Sigmoid colon (tissue), 4 donors: Measurements from ENCODE around the gene NOVA1.

ENCODE experiments used
- EP300 ChIP-seq, 4 donors: sonication (generic); formaldehyde crosslinking; IDR thresholded peaks; one replicate each; pipeline ENCODE4 v1.6.1; 2017; ENCODE audit warnings: antibody characterized with exemption in 4 of 4
- POLR2A ChIP-seq, 2 donors: fragments of 450-650 bp; IDR thresholded peaks; one replicate each; pipeline ENCODE4 v1.6.1; 2016; ENCODE audit warnings: antibody characterized with exemption in 2 of 2, mild to moderate bottlenecking in 2 of 2, moderate library complexity in 2 of 2
- TF ChIP-seq, protein P1 (sequence below), 4 experiments: fragments of 450-650 bp in 3 of 4; fragments of 200-600 bp in 1 of 4; IDR thresholded peaks; one replicate each; pipeline ENCODE4 v1.5.1; 2016 to 2019; ENCODE audit warnings: antibody characterized with exemption in 4 of 4, mild to moderate bottlenecking in 3 of 4, moderate library complexity in 2 of 4

DNA sequence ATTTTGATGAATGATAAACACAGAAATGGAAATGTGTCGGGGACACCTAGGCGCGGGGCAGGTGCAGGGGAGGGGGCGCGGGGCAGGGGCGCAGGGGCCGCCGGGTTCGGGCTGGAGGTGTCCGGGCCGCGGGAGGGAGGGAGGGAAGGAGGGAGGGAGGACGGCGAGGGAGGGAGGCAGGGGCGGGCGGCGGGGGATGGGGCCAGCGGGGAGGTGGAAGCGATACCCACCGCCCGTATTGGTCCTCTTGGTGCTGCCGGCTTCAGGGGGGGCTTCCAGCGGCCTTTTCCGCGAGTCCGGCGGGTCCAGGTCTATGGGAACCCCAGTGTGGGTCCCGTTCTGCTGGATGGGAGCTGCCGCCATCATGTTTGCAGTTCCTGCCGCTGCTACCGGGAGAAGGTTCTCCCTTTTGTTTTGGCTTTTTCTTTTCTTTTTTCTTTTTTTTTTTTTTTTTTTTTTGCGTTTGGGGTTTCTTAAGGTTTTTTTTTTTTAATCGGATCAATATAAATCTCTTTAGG, 703 bp downstream of the NOVA1 start:
- TF ChIP-seq, protein P1, sequence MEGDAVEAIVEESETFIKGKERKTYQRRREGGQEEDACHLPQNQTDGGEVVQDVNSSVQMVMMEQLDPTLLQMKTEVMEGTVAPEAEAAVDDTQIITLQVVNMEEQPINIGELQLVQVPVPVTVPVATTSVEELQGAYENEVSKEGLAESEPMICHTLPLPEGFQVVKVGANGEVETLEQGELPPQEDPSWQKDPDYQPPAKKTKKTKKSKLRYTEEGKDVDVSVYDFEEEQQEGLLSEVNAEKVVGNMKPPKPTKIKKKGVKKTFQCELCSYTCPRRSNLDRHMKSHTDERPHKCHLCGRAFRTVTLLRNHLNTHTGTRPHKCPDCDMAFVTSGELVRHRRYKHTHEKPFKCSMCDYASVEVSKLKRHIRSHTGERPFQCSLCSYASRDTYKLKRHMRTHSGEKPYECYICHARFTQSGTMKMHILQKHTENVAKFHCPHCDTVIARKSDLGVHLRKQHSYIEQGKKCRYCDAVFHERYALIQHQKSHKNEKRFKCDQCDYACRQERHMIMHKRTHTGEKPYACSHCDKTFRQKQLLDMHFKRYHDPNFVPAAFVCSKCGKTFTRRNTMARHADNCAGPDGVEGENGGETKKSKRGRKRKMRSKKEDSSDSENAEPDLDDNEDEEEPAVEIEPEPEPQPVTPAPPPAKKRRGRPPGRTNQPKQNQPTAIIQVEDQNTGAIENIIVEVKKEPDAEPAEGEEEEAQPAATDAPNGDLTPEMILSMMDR (IDR thresholded peaks at IDR 0.05) = no peak
- TF ChIP-seq POLR2A (IDR thresholded peaks at IDR 0.05) (no peak), EP300 (IDR thresholded peaks at IDR 0.05) (no peak)
